Measurements from ENCODE around the gene ADGRF3.

- TF ChIP-seq, protein P1, sequence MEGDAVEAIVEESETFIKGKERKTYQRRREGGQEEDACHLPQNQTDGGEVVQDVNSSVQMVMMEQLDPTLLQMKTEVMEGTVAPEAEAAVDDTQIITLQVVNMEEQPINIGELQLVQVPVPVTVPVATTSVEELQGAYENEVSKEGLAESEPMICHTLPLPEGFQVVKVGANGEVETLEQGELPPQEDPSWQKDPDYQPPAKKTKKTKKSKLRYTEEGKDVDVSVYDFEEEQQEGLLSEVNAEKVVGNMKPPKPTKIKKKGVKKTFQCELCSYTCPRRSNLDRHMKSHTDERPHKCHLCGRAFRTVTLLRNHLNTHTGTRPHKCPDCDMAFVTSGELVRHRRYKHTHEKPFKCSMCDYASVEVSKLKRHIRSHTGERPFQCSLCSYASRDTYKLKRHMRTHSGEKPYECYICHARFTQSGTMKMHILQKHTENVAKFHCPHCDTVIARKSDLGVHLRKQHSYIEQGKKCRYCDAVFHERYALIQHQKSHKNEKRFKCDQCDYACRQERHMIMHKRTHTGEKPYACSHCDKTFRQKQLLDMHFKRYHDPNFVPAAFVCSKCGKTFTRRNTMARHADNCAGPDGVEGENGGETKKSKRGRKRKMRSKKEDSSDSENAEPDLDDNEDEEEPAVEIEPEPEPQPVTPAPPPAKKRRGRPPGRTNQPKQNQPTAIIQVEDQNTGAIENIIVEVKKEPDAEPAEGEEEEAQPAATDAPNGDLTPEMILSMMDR (IDR thresholded peaks at IDR 0.05; ENCODE audit: low read length) = no peak
- no peak for TF ChIP-seq EZH2 (IDR thresholded peaks at IDR 0.05; ENCODE audit: borderline replicate concordance, low read length)
Observed at GRCh38 chr2:26394694-26395093, 48.1 kb upstream of the ADGRF3 start.

All from OCI-LY1 (cell line).